H9 (cell line): ENCODE results near the gene CCDC92B. TPM values are rescaled to one million over a fixed set of nuclear protein-coding genes. Genes with fewer than 3 reads are reported as not detected.

Experiments used
- DNase-seq: peaks from one replicate; pipeline ENCODE4 v3.0.0-alpha.2; 2017
- H2AFZ ChIP-seq: one replicate; pipeline ENCODE4 v1.6.1; 2013; ENCODE audit warnings: mild to moderate bottlenecking, low read length, control low read depth, moderate library complexity
- H2AK5ac ChIP-seq: 2 replicates; pipeline ENCODE4 v1.6.1; 2013; ENCODE audit warnings: low read length, control low read depth, mixed read lengths; ENCODE audit not compliant: insufficient read length
- H2BK120ac ChIP-seq: one replicate; pipeline ENCODE4 v1.6.1; 2013; ENCODE audit warnings: low read depth, mild to moderate bottlenecking, low read length, control low read depth, inconsistent platforms; ENCODE audit not compliant: poor library complexity, severe bottlenecking
- H2BK12ac ChIP-seq: 2 replicates; pipeline ENCODE4 v1.6.1; 2013; ENCODE audit warnings: low read length, control low read depth, mixed read lengths, low read depth; ENCODE audit not compliant: insufficient read length
- H2BK15ac ChIP-seq: 2 replicates; pipeline ENCODE4 v1.6.1; 2013; ENCODE audit warnings: low read depth, low read length, control low read depth
- H2BK20ac ChIP-seq: one replicate; pipeline ENCODE4 v1.6.1; 2013; ENCODE audit warnings: low read depth, mild to moderate bottlenecking, low read length, control low read depth, inconsistent platforms; ENCODE audit not compliant: poor library complexity, severe bottlenecking
- H2BK5ac ChIP-seq: 2 replicates; pipeline ENCODE4 v1.6.1; 2013; ENCODE audit warnings: low read length, control low read depth, mixed read lengths; ENCODE audit not compliant: insufficient read length
- H3K14ac ChIP-seq: 2 replicates; pipeline ENCODE4 v1.6.1; 2013; ENCODE audit warnings: low read length, control low read depth; ENCODE audit not compliant: insufficient read depth
- H3K18ac ChIP-seq: 2 replicates; pipeline ENCODE4 v1.6.1; 2013; ENCODE audit warnings: low read depth, mild to moderate bottlenecking, mixed read lengths, low read length, control low read depth; ENCODE audit not compliant: insufficient read length
- H3K23ac ChIP-seq: 2 replicates; pipeline ENCODE4 v1.6.1; 2013; ENCODE audit warnings: low read length, control low read depth, mixed read lengths, low read depth; ENCODE audit not compliant: insufficient read length
- H3K23me2 ChIP-seq: 2 replicates; pipeline ENCODE4 v1.6.1; 2013; ENCODE audit warnings: low read depth, mild to moderate bottlenecking, mixed read lengths, low read length, control low read depth; ENCODE audit not compliant: insufficient read length, poor library complexity, severe bottlenecking
- H3K27ac ChIP-seq: 2 replicates; pipeline ENCODE4 v1.5.1; 2013; ENCODE audit warnings: low read length, control low read depth, mixed read lengths, low read depth; ENCODE audit not compliant: insufficient read length
- H3K27me3 ChIP-seq: 2 replicates; pipeline ENCODE4 v1.6.1; 2013; ENCODE audit warnings: low read length, control low read depth, inconsistent platforms; ENCODE audit not compliant: insufficient read depth
- H3K4ac ChIP-seq: 2 replicates; pipeline ENCODE4 v1.6.1; 2013; ENCODE audit warnings: low read depth, mild to moderate bottlenecking, control low read depth, inconsistent platforms, low read length, moderate library complexity
- H3K4me1 ChIP-seq: 2 replicates; pipeline ENCODE4 v1.6.1; 2013; ENCODE audit warnings: low read length, control low read depth, inconsistent platforms; ENCODE audit not compliant: insufficient read depth
- H3K4me2 ChIP-seq: 2 replicates; pipeline ENCODE4 v1.6.1; 2013; ENCODE audit warnings: low read length, control low read depth, mixed read lengths; ENCODE audit not compliant: insufficient read length, insufficient read depth
- H3K56ac ChIP-seq: 2 replicates; pipeline ENCODE4 v1.6.1; 2013; ENCODE audit warnings: low read depth, mild to moderate bottlenecking, mixed read lengths, low read length, control low read depth; ENCODE audit not compliant: insufficient read length
- H3K79me1 ChIP-seq: 2 replicates; pipeline ENCODE4 v1.6.1; 2013; ENCODE audit warnings: low read depth, mild to moderate bottlenecking, moderate library complexity, low read length, control low read depth, inconsistent platforms; ENCODE audit not compliant: insufficient read depth, poor library complexity, severe bottlenecking
- H3K79me2 ChIP-seq: 2 replicates; pipeline ENCODE4 v1.6.1; 2013; ENCODE audit warnings: low read length, control low read depth, inconsistent platforms; ENCODE audit not compliant: insufficient read depth
- H3K9ac ChIP-seq: 2 replicates; pipeline ENCODE4 v1.6.1; 2013; ENCODE audit warnings: low read length, control low read depth, mixed read lengths; ENCODE audit not compliant: insufficient read length; ENCODE audit errors: extremely low read depth
- H3K9me3 ChIP-seq: one replicate; pipeline ENCODE4 v1.6.1; 2013; ENCODE audit warnings: low read depth, low read length, inconsistent platforms; ENCODE audit not compliant: control insufficient read depth
- H3T11ph ChIP-seq: one replicate; pipeline ENCODE4 v1.6.1; 2013; ENCODE audit warnings: mild to moderate bottlenecking, low read length, control low read depth, inconsistent platforms
- H4K20me1 ChIP-seq: one replicate; pipeline ENCODE4 v1.6.1; 2013; ENCODE audit not compliant: control insufficient read depth, insufficient read length, insufficient read depth
- H4K5ac ChIP-seq: 2 replicates; pipeline ENCODE4 v1.6.1; 2013; ENCODE audit warnings: low read depth, mild to moderate bottlenecking, mixed read lengths, low read length, control low read depth; ENCODE audit not compliant: insufficient read length
- H4K8ac ChIP-seq: replicated peaks from 2 replicates; pipeline ENCODE4 v1.6.1; 2013; ENCODE audit warnings: low read length, control low read depth, mixed read lengths, low read depth; ENCODE audit not compliant: insufficient read length
- H4K91ac ChIP-seq: 2 replicates; pipeline ENCODE4 v1.6.1; 2013; ENCODE audit warnings: low read depth, mild to moderate bottlenecking, moderate library complexity, mixed read lengths, low read length, control low read depth; ENCODE audit not compliant: insufficient read length
- H3K27ac Mint-ChIP-seq, 3 experiments: 2 replicates in 2 of 3; 3 replicates in 1 of 3; pipeline ENCODE4 v1.8.0; 2020 to 2021; ENCODE audit warnings: mixed read lengths in 3 of 3, mild to moderate bottlenecking in 1 of 3, moderate library complexity in 1 of 3
- H3K27me3 Mint-ChIP-seq: 2 replicates; pipeline ENCODE4 v1.8.0; 2021; ENCODE audit warnings: low read depth, mild to moderate bottlenecking, moderate library complexity, mixed read lengths
- H3K36me3 Mint-ChIP-seq, 3 experiments: 2 replicates in 2 of 3; 3 replicates in 1 of 3; pipeline ENCODE4 v1.8.0; 2020 to 2021; ENCODE audit warnings: low read depth in 3 of 3, mixed read lengths in 3 of 3; ENCODE audit not compliant: insufficient read depth in 1 of 3
- H3K4me1 Mint-ChIP-seq, 2 experiments: 2 replicates each; pipeline ENCODE4 v1.8.0; 2020; ENCODE audit warnings: mixed read lengths in 2 of 2
- H3K4me3 Mint-ChIP-seq, 2 experiments: 2 replicates in 1 of 2; 3 replicates in 1 of 2; pipeline ENCODE4 v1.8.0; 2020 to 2021; ENCODE audit warnings: mild to moderate bottlenecking in 2 of 2, mixed read lengths in 2 of 2, moderate library complexity in 1 of 2
- H3K9me3 Mint-ChIP-seq, 2 experiments: 2 replicates in 1 of 2; 3 replicates in 1 of 2; pipeline ENCODE4 v1.8.0; 2020; ENCODE audit warnings: mild to moderate bottlenecking in 2 of 2, mixed read lengths in 2 of 2, moderate library complexity in 1 of 2
- CTCF ChIP-seq: fragments of 200-600 bp; sonication (generic); conservative IDR thresholded peaks from 3 replicates; pipeline ENCODE4 v1.8.0; 2021; ENCODE audit warnings: antibody characterized with exemption, mild to moderate bottlenecking
- WGBS: extraction: QIAGEN DNeasy Blood & Tissue Kit; methylation state at CpG from one replicate; pipeline ENCODE4 v1.1.7; 2013; ENCODE audit warnings: missing lambda C conversion rate, low lambda C conversion rate, mixed read lengths; ENCODE audit not compliant: insufficient read length; ENCODE audit errors: extremely low coverage; 5-methylcytosine and 5-hydroxymethylcytosine counted together
- total RNA-seq: library from RNA; stranded (reverse); gene quantifications from 2 replicates; pipeline ENCODE4 v1.2.1, GENCODE V29; 2021

CCDC92B gene
- total RNA-seq, 1 experiment from 2014 or later = 8.0 TPM

DNA sequence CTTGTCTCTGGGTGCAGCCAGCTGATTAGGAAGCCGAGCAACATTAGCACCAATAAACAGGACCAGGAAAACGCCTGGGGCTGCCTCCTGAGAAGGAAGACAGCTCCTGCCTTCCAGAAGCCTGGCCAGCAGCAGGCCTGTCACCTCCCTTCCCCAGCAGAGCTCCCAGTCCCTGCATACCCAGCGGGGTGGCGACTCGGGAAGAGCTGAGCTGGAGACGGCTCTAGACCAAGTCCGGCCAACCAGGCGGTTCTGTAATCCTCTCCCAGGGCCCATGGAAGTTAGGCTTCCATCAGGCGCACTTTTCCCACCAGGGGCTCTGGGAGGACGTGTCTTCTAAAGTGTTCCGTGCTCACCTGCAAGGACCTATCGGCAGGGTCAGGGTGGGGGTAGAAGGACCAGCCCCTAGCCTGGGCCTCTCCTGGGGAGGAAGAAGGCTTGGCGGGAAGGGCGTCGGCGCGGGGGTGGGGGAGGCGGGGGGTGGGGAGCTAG lies 25.9 kb downstream of the CCDC92B start:
- no peak overlapping the region for H3K27ac ChIP-seq
- no peaks in the 10 kb centered on the region for H3K79me2 ChIP-seq
- no peak overlapping the region for H4K8ac ChIP-seq
- no peak overlapping the region for H2AK5ac ChIP-seq
- WGBS = no CpG with 5 or more reads among the region's 18 CpGs
- no peak overlapping the region for H2AFZ ChIP-seq
- H2BK120ac ChIP-seq = no peak overlapping the region
- H3K18ac ChIP-seq = no peak overlapping the region
- no peak overlapping the region for H3K4ac ChIP-seq
- no peaks in the 10 kb centered on the region for H3K9me3 Mint-ChIP-seq
- H2BK15ac ChIP-seq = no peak overlapping the region; the same call in 1 of the 2 replicates
- no peak for TF ChIP-seq CTCF
- peak overlapping the region; percentile 23 for H3K9ac ChIP-seq
- H3K36me3 Mint-ChIP-seq = peaks cover under 1 to 14% (median 9%) of the 10 kb centered on the region in 3 experiments; a peak in 5 of 7 replicates
- peak; percentile 92 for DNase-seq
- H3T11ph ChIP-seq = no peak overlapping the region
- no peaks in the 10 kb centered on the region for H4K20me1 ChIP-seq
- no peak overlapping the region for H3K14ac ChIP-seq
- H3K23ac ChIP-seq = no peak overlapping the region
- H3K27ac Mint-ChIP-seq = no peak overlapping the region; a peak in 2 of 7 replicates
- peak overlapping the region; percentile 66 to 73 for H3K4me3 Mint-ChIP-seq
- no peaks in the 10 kb centered on the region for H3K9me3 ChIP-seq
- H3K79me1 ChIP-seq = no peaks in the 10 kb centered on the region
- H2BK12ac ChIP-seq = no peak overlapping the region
- no peak overlapping the region for H4K5ac ChIP-seq
- H3K27me3 Mint-ChIP-seq = peaks cover 9% of the 10 kb centered on the region
- peak overlapping the region; percentile 72 for H3K4me2 ChIP-seq
- H3K4me1 Mint-ChIP-seq = peaks cover 13 to 45% of the 10 kb centered on the region in 2 experiments
- H3K23me2 ChIP-seq = peaks cover 3% of the 10 kb centered on the region
- H2BK5ac ChIP-seq = no peak overlapping the region
- no peak overlapping the region for H3K56ac ChIP-seq
- H3K27me3 ChIP-seq = no peaks in the 10 kb centered on the region
- peaks cover 6% of the 10 kb centered on the region; the same call in 1 of the 2 replicates for H3K4me1 ChIP-seq
- H2BK20ac ChIP-seq = no peak overlapping the region
- H4K91ac ChIP-seq = no peak overlapping the region
